H9 (cell line): ENCODE measurements around the gene TBC1D1. TPM values are rescaled to one million over a fixed set of nuclear protein-coding genes. Genes with fewer than 3 reads are reported as not detected.

ENCODE experiments used
- DNase-seq: peaks from one replicate; pipeline ENCODE4 v3.0.0-alpha.2; 2017
- H2AFZ ChIP-seq: one replicate; pipeline ENCODE4 v1.6.1; 2013; ENCODE audit warnings: mild to moderate bottlenecking, low read length, control low read depth, moderate library complexity
- H2AK5ac ChIP-seq: 2 replicates; pipeline ENCODE4 v1.6.1; 2013; ENCODE audit warnings: low read length, control low read depth, mixed read lengths; ENCODE audit not compliant: insufficient read length
- H2BK120ac ChIP-seq: one replicate; pipeline ENCODE4 v1.6.1; 2013; ENCODE audit warnings: low read depth, mild to moderate bottlenecking, low read length, control low read depth, inconsistent platforms; ENCODE audit not compliant: poor library complexity, severe bottlenecking
- H2BK12ac ChIP-seq: 2 replicates; pipeline ENCODE4 v1.6.1; 2013; ENCODE audit warnings: low read length, control low read depth, mixed read lengths, low read depth; ENCODE audit not compliant: insufficient read length
- H2BK15ac ChIP-seq: 2 replicates; pipeline ENCODE4 v1.6.1; 2013; ENCODE audit warnings: low read depth, low read length, control low read depth
- H2BK20ac ChIP-seq: one replicate; pipeline ENCODE4 v1.6.1; 2013; ENCODE audit warnings: low read depth, mild to moderate bottlenecking, low read length, control low read depth, inconsistent platforms; ENCODE audit not compliant: poor library complexity, severe bottlenecking
- H2BK5ac ChIP-seq: 2 replicates; pipeline ENCODE4 v1.6.1; 2013; ENCODE audit warnings: low read length, control low read depth, mixed read lengths; ENCODE audit not compliant: insufficient read length
- H3K14ac ChIP-seq: 2 replicates; pipeline ENCODE4 v1.6.1; 2013; ENCODE audit warnings: low read length, control low read depth; ENCODE audit not compliant: insufficient read depth
- H3K18ac ChIP-seq: 2 replicates; pipeline ENCODE4 v1.6.1; 2013; ENCODE audit warnings: low read depth, mild to moderate bottlenecking, mixed read lengths, low read length, control low read depth; ENCODE audit not compliant: insufficient read length
- H3K23ac ChIP-seq: 2 replicates; pipeline ENCODE4 v1.6.1; 2013; ENCODE audit warnings: low read length, control low read depth, mixed read lengths, low read depth; ENCODE audit not compliant: insufficient read length
- H3K23me2 ChIP-seq: 2 replicates; pipeline ENCODE4 v1.6.1; 2013; ENCODE audit warnings: low read depth, mild to moderate bottlenecking, mixed read lengths, low read length, control low read depth; ENCODE audit not compliant: insufficient read length, poor library complexity, severe bottlenecking
- H3K27ac ChIP-seq: 2 replicates; pipeline ENCODE4 v1.5.1; 2013; ENCODE audit warnings: low read length, control low read depth, mixed read lengths, low read depth; ENCODE audit not compliant: insufficient read length
- H3K27me3 ChIP-seq: 2 replicates; pipeline ENCODE4 v1.6.1; 2013; ENCODE audit warnings: low read length, control low read depth, inconsistent platforms; ENCODE audit not compliant: insufficient read depth
- H3K4ac ChIP-seq: 2 replicates; pipeline ENCODE4 v1.6.1; 2013; ENCODE audit warnings: low read depth, mild to moderate bottlenecking, control low read depth, inconsistent platforms, low read length, moderate library complexity
- H3K4me1 ChIP-seq: 2 replicates; pipeline ENCODE4 v1.6.1; 2013; ENCODE audit warnings: low read length, control low read depth, inconsistent platforms; ENCODE audit not compliant: insufficient read depth
- H3K4me2 ChIP-seq: 2 replicates; pipeline ENCODE4 v1.6.1; 2013; ENCODE audit warnings: low read length, control low read depth, mixed read lengths; ENCODE audit not compliant: insufficient read length, insufficient read depth
- H3K56ac ChIP-seq: 2 replicates; pipeline ENCODE4 v1.6.1; 2013; ENCODE audit warnings: low read depth, mild to moderate bottlenecking, mixed read lengths, low read length, control low read depth; ENCODE audit not compliant: insufficient read length
- H3K79me1 ChIP-seq: 2 replicates; pipeline ENCODE4 v1.6.1; 2013; ENCODE audit warnings: low read depth, mild to moderate bottlenecking, moderate library complexity, low read length, control low read depth, inconsistent platforms; ENCODE audit not compliant: insufficient read depth, poor library complexity, severe bottlenecking
- H3K79me2 ChIP-seq: 2 replicates; pipeline ENCODE4 v1.6.1; 2013; ENCODE audit warnings: low read length, control low read depth, inconsistent platforms; ENCODE audit not compliant: insufficient read depth
- H3K9ac ChIP-seq: 2 replicates; pipeline ENCODE4 v1.6.1; 2013; ENCODE audit warnings: low read length, control low read depth, mixed read lengths; ENCODE audit not compliant: insufficient read length; ENCODE audit errors: extremely low read depth
- H3K9me3 ChIP-seq: one replicate; pipeline ENCODE4 v1.6.1; 2013; ENCODE audit warnings: low read depth, low read length, inconsistent platforms; ENCODE audit not compliant: control insufficient read depth
- H3T11ph ChIP-seq: one replicate; pipeline ENCODE4 v1.6.1; 2013; ENCODE audit warnings: mild to moderate bottlenecking, low read length, control low read depth, inconsistent platforms
- H4K20me1 ChIP-seq: one replicate; pipeline ENCODE4 v1.6.1; 2013; ENCODE audit not compliant: control insufficient read depth, insufficient read length, insufficient read depth
- H4K5ac ChIP-seq: 2 replicates; pipeline ENCODE4 v1.6.1; 2013; ENCODE audit warnings: low read depth, mild to moderate bottlenecking, mixed read lengths, low read length, control low read depth; ENCODE audit not compliant: insufficient read length
- H4K8ac ChIP-seq: replicated peaks from 2 replicates; pipeline ENCODE4 v1.6.1; 2013; ENCODE audit warnings: low read length, control low read depth, mixed read lengths, low read depth; ENCODE audit not compliant: insufficient read length
- H4K91ac ChIP-seq: 2 replicates; pipeline ENCODE4 v1.6.1; 2013; ENCODE audit warnings: low read depth, mild to moderate bottlenecking, moderate library complexity, mixed read lengths, low read length, control low read depth; ENCODE audit not compliant: insufficient read length
- H3K27ac Mint-ChIP-seq, 3 experiments: 2 replicates in 2 of 3; 3 replicates in 1 of 3; pipeline ENCODE4 v1.8.0; 2020 to 2021; ENCODE audit warnings: mixed read lengths in 3 of 3, mild to moderate bottlenecking in 1 of 3, moderate library complexity in 1 of 3
- H3K27me3 Mint-ChIP-seq: 2 replicates; pipeline ENCODE4 v1.8.0; 2021; ENCODE audit warnings: low read depth, mild to moderate bottlenecking, moderate library complexity, mixed read lengths
- H3K36me3 Mint-ChIP-seq, 3 experiments: 2 replicates in 2 of 3; 3 replicates in 1 of 3; pipeline ENCODE4 v1.8.0; 2020 to 2021; ENCODE audit warnings: low read depth in 3 of 3, mixed read lengths in 3 of 3; ENCODE audit not compliant: insufficient read depth in 1 of 3
- H3K4me1 Mint-ChIP-seq, 2 experiments: 2 replicates each; pipeline ENCODE4 v1.8.0; 2020; ENCODE audit warnings: mixed read lengths in 2 of 2
- H3K4me3 Mint-ChIP-seq, 2 experiments: 2 replicates in 1 of 2; 3 replicates in 1 of 2; pipeline ENCODE4 v1.8.0; 2020 to 2021; ENCODE audit warnings: mild to moderate bottlenecking in 2 of 2, mixed read lengths in 2 of 2, moderate library complexity in 1 of 2
- H3K9me3 Mint-ChIP-seq, 2 experiments: 2 replicates in 1 of 2; 3 replicates in 1 of 2; pipeline ENCODE4 v1.8.0; 2020; ENCODE audit warnings: mild to moderate bottlenecking in 2 of 2, mixed read lengths in 2 of 2, moderate library complexity in 1 of 2
- CTCF ChIP-seq: fragments of 200-600 bp; sonication (generic); conservative IDR thresholded peaks from 3 replicates; pipeline ENCODE4 v1.8.0; 2021; ENCODE audit warnings: antibody characterized with exemption, mild to moderate bottlenecking
- WGBS: extraction: QIAGEN DNeasy Blood & Tissue Kit; methylation state at CpG from one replicate; pipeline ENCODE4 v1.1.7; 2013; ENCODE audit warnings: missing lambda C conversion rate, low lambda C conversion rate, mixed read lengths; ENCODE audit not compliant: insufficient read length; ENCODE audit errors: extremely low coverage; 5-methylcytosine and 5-hydroxymethylcytosine counted together
- total RNA-seq: library from RNA; stranded (reverse); gene quantifications from 2 replicates; pipeline ENCODE4 v1.2.1, GENCODE V29; 2021

Gene TBC1D1
- total RNA-seq, 1 experiment from 2014 or later, result 109 TPM

- Histone ChIP-seq H3K23me2 (no peaks in the 10 kb centered on the region), H3K18ac (no peak overlapping the region), H3K79me1 (no peaks in the 10 kb centered on the region), H2BK20ac (no peak overlapping the region), H3K9me3 (no peaks in the 10 kb centered on the region), H2AK5ac (no peak overlapping the region), H2AFZ (no peak overlapping the region), H3K14ac (no peak overlapping the region), H3K27me3 (no peaks in the 10 kb centered on the region), H4K5ac (no peak overlapping the region), H2BK5ac (no peak overlapping the region), H3K9ac (no peak overlapping the region), H4K8ac (no peak overlapping the region), H2BK15ac (no peak overlapping the region), H3K56ac (no peak overlapping the region), H4K20me1 (no peaks in the 10 kb centered on the region), H2BK12ac (no peak overlapping the region), H3K23ac (no peak overlapping the region), H3K4me2 (no peak overlapping the region), H2BK120ac (no peak overlapping the region), H4K91ac (no peak overlapping the region), H3K4ac (no peak overlapping the region), H3K79me2 (no peaks in the 10 kb centered on the region), H3K27ac (no peak overlapping the region), H3K4me1 (no peaks in the 10 kb centered on the region; the same call in 1 of the 2 replicates), H3T11ph (no peak overlapping the region)
- DNase-seq, result no peak
- no CpG with 5 or more reads among the region's 15 CpGs for WGBS
- peaks cover 26 to 46% (median 43%) of the 10 kb centered on the region in 3 experiments for H3K36me3 Mint-ChIP-seq
- H3K27ac Mint-ChIP-seq, result peak overlapping the region in 2 of 3 experiments; percentile 46 to 71; a peak in 2 of 7 replicates
- no peaks in the 10 kb centered on the region for H3K9me3 Mint-ChIP-seq
- TF ChIP-seq CTCF, result no peak
- H3K4me3 Mint-ChIP-seq, result no peak overlapping the region
- no peaks in the 10 kb centered on the region; the same call in 1 of the 2 replicates for H3K27me3 Mint-ChIP-seq
- peaks cover 9 to 12% of the 10 kb centered on the region in 2 experiments for H3K4me1 Mint-ChIP-seq
These were observed 158.8 kb downstream of the TBC1D1 start for GRCh38 chr4:38049545-38050170.
